ENCODE results near the gene MX1.

Gene MX1

GRCh38 chr21:41458121-41458520 is 32.1 kb downstream of the MX1 start:
- intact Hi-C loops (cut with DNase I): no loop called here
- DNase-seq: no peak

DNA sequence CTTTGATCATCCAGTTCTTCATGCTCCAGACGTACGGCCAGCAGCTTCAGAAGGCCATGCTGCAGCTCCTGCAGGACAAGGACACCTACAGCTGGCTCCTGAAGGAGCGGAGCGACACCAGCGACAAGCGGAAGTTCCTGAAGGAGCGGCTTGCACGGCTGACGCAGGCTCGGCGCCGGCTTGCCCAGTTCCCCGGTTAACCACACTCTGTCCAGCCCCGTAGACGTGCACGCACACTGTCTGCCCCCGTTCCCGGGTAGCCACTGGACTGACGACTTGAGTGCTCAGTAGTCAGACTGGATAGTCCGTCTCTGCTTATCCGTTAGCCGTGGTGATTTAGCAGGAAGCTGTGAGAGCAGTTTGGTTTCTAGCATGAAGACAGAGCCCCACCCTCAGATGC is 32.5 kb downstream of the MX1 start:
- no peak for DNase-seq
- intact Hi-C loops (cut with DNase I): no loop called here

DNA sequence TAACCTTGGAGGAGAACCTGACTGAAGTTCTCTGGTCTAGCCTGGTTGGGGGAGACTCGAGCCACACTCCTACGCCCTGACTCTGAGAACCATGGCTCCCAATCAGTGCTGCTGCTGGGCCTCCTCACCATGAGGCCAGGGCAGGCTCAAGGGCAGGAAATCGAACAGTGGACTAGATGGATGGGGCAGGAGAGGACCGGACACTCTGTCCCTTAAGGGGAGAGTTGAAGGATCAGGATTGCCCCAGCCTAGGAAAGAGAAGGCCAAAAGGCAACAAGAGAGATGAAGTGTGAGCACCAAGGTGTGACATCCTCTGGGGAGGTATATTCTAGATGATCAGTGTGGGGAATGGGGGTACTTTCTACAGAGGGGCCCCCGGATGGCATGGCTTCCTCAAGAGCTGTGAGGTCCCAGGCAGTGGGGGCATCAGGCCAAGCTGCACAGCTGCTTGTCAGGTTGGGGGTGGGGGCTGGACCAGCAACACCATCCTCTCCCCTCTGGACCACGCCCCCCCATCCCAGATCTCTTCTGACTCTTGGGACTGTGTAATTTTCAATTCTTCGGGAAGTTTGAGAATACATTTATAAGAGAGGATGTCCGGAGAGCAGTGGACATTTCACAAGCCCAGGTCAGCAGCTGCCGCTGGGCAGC is 34.0 kb downstream of the MX1 start:
- DNase-seq: peak in 1 of 10 donors; percentile 59
- intact Hi-C loops (cut with DNase I): loop anchor here (2.0 kb wide), 1 partner anchor 177 kb away; no protein-coding TSS in a partner anchor

DNA sequence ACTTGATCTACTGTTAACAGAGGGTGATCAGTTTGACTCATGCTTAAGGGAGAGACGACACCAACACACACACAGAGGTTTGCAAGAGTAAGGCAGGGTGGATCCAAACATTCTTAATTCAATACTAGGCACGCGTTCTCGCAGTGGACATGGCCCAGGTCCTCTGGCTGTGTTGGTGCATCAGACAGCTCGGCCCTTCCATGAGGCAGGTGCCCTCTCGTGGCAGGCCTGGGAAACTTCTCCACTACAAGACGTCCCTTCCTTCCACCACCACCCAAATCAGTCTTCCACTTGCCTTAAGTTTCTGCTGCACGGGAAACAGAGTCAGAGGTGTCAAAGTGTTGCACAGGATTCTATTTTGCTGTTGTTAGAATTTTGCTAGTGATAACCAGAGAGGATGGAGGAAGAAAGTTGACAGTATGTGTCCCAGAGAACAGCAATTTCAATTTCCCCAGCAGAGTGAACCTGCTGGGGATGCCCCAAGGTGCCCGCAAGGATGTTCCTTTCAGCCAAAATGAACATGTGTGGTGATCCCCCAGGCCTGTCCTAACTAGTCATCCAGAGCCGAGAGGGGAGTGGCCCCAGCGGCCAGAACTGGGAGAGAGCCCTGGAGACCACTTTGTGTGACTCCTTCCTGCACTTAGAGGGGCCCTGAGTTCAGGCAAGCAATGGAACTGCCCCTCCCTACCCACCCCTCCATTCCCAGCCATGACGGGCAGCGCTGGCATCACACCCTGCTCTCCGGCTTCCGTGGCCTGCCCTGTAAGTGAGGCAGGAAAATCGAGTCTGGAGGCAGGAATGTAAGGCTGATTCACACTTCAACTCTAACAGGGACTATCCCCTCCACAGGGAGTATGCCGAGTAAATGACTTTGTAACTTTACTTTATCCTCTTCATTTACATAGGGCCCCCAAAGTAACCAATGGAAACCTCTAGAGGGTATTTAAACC is 34.8 kb downstream of the MX1 start:
- DNase-seq: peak; percentile 47 to 95 (median 66)
- intact Hi-C loops (cut with DNase I): loop anchor here (2.0 kb wide), 1 partner anchor 178 kb away; no protein-coding TSS in a partner anchor

- intact Hi-C loops (cut with DNase I): no loop called here
- DNase-seq: peak in 1 of 10 donors; percentile 59
Measured at GRCh38 chr21:41465176-41465781, 39.2 kb downstream of the MX1 start.

DNA sequence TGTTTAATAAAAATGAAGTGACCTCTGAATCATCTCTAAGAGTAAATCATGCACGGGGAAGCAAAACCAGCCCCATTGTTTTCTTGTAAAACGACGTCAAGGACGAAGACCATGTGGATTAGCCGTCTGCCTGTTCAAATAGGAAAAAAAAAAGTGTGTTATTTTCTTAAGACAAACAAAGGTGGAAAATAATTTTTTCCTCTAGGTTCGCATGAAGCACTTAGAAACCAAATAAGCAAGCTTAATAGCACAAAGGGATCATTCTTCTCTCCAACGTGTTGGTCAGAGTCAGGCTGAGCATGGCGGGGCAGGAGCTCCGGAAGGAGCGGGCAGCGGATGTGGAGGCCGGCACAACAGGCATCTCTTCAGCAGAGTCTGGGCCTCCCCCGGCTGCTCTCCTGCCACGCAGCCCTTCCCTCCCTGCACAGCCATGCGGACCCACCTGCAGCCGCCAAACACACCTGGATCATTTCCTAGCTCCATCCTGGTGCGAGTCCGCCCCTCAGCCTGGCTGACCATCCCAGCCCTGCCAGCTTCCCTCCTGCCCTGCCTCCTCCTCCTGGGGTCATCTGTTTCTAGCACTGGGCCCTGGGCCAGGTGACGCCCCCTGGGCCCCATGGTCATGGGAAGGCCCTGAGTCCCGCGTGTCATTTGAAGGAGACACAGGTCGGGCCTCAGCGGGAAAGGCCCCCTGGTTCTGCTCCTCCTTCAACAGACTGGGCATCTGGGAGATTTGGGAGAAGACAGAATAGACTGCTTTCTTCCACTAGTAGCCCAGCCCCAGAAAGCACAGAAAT is 40.2 kb downstream of the MX1 start:
- intact Hi-C loops (cut with DNase I): no loop called here
- DNase-seq: peak in 1 of 10 donors; percentile 48

DNA sequence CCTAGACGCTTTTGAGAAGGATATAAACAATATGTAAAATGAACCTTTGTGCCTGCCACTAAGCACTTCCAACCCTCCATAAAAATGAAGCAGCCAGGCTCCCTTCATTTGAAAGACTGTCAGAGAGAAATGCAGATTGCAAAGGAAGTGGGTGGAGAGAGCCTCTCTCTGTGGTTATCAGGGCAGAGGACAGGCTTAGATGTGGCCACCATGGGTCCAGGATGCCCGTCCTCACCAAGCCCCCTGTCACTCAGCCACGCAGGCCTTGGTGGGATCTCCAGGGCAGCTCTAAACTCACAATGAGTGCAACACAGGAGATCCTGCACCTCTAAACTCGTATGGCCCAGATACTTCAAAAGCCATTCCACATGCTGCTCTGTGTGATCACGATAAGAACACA is 44.0 kb downstream of the MX1 start:
- DNase-seq: peak in 1 of 10 donors; percentile 31
- intact Hi-C loops (cut with DNase I): no loop called here

GRCh38 chr21:41472753-41473548 is 46.9 kb downstream of the MX1 start:
- intact Hi-C loops (cut with DNase I): no loop called here
- peak in 2 of 10 donors; percentile 47 to 75 for DNase-seq

DNA sequence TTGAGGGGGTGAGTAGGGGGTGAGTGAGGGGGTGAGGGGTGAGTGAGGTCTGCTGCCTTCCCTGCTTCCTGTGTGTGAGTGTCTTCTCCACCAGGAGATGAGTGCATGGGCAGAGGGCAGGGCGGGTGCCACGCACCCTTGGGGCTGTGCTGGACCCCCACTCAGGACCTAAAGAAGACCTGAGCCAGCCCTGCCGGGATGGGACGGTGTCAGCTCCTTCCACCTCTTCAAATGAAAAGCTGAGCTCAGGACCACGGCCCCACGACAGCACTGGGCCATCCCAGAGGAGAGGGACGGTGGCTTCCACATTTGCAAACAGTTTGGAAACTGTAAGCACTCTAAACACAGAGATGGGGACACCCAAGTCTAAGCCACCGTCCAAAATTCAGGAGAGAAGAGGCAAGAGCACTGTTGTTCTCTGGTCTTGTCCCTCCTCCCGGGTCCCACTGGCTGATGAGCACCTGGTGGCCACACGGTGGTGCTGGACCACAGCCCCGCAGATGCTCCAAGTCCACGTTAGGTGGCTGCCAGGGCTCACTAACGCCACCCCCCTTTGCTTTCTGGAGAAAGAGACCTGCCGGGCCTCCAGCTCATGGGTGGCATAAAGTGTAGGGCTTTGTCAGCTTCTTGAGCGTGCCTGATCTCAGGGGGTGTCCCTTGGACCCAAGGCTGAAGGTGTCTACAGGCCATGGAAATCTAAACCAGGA is 49.8 kb downstream of the MX1 start:
- intact Hi-C loops (cut with DNase I): no loop called here
- peak in 2 of 10 donors; percentile 55 to 56 for DNase-seq

DNA sequence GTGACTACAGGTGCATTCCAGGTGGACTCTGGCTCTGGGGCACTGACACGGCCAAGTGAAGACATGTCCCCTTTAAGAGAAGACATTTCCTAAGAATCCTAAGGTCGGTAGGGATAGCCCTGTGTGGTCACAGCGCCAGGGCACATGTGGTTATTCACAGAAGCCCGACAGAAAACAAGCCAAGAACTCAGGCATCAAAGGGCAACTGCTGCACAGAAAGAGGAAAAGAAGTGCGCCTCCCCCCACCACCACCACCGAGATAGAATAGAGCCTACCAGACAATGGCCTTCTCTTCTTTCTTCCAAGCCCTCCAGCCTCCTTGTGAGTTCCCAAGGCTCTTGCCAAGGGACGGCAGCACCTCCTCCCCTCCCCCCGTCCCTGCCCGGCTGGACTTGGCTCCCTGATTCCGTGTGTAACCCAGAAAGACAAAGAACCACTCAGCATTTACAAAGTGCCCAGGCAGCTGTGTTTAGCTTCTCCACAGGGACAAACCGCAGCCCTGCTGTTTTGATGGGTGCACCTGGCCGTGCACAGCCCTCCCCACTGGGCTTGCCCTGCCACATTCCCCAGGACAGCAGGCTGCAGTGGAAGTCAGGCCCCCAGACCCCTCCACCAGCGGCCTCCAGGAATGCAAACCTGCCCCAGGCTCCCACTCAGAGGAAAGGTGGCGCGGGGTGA is 51.7 kb downstream of the MX1 start:
- intact Hi-C loops (cut with DNase I): no loop called here
- peak in 9 of 10 donors; percentile 23 to 87 (median 44) for DNase-seq

DNA sequence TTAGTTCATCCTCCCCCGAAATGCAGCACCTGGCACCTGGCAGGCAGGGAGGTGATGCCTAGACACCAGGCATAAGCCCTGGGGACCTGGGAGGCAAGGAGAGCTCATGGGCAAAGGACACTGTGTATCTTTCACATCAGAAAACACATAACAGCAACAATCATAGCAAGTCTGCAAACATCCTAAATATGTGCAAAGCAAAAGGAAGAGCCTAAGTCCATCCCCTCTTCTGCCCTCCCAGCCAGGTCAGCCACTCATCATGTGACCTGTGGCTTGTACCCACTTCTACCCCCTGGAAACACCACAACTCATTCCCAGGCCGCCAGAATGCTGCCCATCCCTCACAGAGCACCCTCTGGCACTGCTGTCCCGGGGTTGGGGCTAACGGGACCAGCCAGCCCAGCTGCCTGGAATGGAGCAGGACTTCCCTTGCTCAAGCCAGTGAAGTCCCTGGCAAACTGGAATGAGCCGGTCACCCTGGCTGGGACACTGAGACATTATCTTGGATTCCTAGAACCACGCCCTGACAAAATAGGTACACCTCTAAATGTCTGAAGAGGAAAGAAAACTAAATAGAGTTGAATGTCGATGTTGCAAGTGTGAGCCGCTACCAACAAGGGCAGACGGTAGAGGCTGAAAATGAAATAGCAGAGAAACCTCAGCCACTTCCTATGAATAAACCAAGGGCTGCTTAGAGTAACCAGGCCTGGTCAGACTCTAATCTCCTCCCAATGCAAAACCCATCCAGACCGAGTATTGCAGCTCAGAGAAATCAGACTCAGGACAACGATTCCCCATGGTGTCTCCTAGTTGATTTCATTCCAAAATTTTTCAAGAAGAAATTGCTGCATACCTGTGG is 52.5 kb downstream of the MX1 start:
- peak in 1 of 10 donors; percentile 72 for DNase-seq
- intact Hi-C loops (cut with DNase I): no loop called here

DNA sequence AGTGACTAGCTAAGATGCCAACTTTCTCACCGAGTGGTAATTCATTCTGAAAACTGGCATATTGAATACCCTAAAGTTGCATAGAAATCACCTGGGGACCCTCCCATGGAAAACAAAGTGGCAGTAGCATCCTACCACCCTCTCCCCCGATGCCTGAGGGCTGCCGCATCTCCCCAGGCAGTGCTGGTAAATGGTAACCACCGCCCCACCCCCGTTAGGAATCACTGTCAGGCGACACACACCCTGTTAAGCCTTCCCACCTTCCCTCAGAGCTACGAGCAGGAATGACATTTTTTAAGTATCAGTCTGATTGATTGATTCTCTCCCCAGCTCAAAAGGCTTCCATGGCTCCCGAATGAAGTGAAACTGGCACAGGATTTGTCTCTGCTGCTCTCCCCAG is 53.6 kb downstream of the MX1 start:
- intact Hi-C loops (cut with DNase I): no loop called here
- peak in 2 of 10 donors; percentile 17 to 63 for DNase-seq

DNA sequence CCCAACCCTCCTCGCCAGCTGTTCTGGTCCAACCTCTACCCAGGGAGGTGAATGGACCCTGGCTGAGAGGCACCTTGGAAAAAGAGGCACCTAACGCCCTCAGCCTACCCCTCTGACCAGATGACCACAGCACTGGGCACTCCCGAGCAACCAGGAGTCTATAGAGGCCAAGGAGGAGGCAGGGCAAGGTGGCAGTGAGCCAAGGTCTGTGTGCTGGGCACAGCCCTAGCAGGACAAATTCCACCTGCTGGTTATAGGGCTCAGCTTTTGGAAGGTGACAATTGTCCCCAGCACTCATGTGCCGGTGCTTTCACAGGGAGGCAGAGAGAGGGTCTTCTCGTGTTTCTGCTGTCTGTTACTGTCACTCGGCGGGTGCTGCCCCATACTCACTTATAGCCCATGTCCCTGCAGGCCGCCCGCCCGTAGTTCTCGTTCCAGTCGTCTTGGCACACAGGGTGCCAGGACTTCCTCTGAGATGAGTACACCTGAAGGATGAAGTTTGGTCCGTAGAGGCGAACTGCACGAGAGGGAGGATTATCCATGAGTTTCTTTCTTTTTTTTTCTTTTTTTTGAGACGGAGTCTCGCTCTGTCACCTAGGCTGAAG is 54.1 kb downstream of the MX1 start:
- intact Hi-C loops (cut with DNase I): no loop called here
- DNase-seq: peak in 2 of 10 donors; percentile 61 to 67

GRCh38 chr21:41481191-41481590 is 55.2 kb downstream of the MX1 start:
- intact Hi-C loops (cut with DNase I): no loop called here
- no peak for DNase-seq

DNA sequence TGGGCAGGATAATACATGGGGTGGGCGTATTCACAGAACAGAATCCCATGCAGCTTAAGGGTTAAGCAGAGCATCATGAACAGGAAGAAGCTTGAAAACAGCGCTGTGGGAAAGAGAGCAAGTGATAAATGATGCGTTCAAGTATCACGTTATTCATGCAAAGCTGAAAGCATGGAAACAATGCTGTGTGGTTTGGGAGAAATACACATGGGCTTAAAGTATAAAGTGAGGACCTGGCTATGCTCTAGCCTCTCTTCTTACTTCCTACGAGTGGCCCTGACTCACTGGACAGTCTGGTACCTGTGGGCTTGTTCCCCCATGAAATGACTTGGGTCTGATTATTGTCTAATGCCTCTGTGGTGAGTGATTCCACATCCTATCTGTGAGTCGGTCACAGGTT is 56.3 kb downstream of the MX1 start:
- intact Hi-C loops (cut with DNase I): no loop called here
- DNase-seq: no peak

DNA sequence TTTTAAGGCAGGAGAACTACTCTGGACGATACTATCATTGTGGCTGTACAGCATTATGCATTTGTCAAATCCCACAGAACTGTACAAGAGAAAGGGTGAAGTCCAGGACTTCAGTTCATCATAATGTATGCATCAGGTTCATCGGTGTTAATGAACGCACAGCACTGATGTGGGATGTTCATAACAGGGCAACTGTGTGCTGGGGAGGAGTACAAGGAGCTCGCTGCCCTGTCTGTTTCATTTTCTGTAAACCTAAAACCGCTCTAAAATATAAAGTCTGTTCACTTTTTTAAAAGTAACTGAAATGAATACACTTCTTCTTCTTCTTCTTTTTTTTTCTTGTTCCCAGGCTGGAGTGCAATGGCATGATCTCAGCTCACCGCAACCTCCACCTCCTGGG is 56.9 kb downstream of the MX1 start:
- no peak for DNase-seq
- intact Hi-C loops (cut with DNase I): no loop called here

DNA sequence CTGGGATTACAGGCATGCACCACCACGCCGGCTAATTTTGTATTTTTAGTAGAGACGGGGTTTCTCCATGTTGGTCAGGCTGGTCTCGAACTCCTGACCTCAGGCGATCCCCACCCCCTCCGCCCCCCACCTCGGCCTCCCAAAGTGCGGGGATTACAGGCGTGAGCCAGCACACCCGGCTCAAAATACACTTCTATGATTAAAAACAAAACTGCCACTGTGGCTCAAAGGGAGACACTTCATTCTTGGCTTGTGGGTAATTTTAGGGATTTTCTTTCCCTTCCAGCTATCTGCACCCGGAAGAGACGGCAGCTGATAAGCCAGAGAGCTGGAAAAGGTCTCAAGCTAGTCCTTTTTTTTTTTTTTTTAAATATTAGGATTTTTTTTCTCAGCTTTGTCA is 57.4 kb downstream of the MX1 start:
- intact Hi-C loops (cut with DNase I): no loop called here
- DNase-seq: no peak
